ENCODE measurements around the gene LRRC8D. TPM values are rescaled to one million over a fixed set of nuclear protein-coding genes. Genes with fewer than 3 reads are reported as not detected.

Gene LRRC8D
- total RNA-seq, 1 experiment from 2014 or later: 19.6 TPM

DNA sequence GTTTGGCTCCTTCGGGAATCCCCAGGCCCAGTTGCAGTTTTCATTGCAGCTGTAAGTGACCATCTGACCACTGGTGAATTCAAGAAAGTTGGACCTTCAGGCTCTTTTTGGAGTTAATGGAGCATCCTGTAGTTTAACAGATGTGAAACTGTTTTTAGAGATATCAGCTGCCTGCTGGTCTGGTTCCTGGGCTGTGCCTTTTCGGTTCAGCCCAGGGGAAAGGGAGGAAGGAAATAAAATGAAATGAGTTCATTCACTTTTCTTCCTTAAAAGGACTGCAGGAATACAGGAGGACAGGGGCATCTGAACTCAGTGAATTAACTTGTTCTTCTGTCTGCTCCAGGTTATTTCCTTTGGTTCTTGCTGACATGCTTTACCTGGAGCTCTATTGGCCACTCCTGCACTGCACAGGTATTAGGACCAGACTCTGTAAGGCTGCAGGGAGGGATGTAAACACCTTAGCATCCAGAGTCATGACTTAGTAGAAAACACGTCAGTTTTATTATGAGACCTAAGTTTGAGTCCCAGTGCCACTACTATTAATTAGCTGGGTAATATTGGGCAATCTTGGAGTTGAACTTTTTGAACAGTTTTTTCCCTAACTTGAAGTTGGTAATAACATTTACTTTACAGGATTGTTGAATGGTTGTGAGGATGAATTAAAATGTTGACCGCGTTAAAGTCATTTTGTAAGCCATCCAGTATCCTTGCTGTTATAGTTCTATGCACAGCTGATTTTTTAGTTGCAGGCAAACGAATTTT, 83.6 kb downstream of the LRRC8D start:
- Histone ChIP-seq H3K36me3 (ENCODE audit: low read depth, low read length) (no peaks in the 10 kb centered on the region), H3K27ac (ENCODE audit: low read length) (peak overlapping the region; percentile 89), H3K27me3 (ENCODE audit: low read length) (no peaks in the 10 kb centered on the region), H3K9me2 (replicated peaks; ENCODE audit: low read length) (no peaks in the 10 kb centered on the region), H4K20me1 (ENCODE audit: low read length) (no peaks in the 10 kb centered on the region), H3K4me3 (ENCODE audit: low read length) (no peak overlapping the region), H3K4me2 (ENCODE audit: low read length) (no peak overlapping the region), H3F3A (ENCODE audit: low read length, unreplicated experiment) (peaks cover 5% of the 10 kb centered on the region), H3K4me1 (ENCODE audit: insufficient read depth, low read length) (peaks cover 52% of the 10 kb centered on the region), H3K79me2 (ENCODE audit: low read length) (peaks cover 7% of the 10 kb centered on the region), H3K9ac (ENCODE audit: low read length) (no peak overlapping the region), H3K9me3 (ENCODE audit: low read length) (no peaks in the 10 kb centered on the region), H2AFZ (ENCODE audit: low read length) (no peak overlapping the region)
- ATAC-seq: no peak
- intact Hi-C loops (cut with micrococcal nuclease): loop anchor here (2.0 kb wide), 1 partner anchor 14 kb away; no protein-coding TSS in a partner anchor
- BruUV-seq (replicated peaks): no TSS peak
- TF ChIP-seq EZH2 (IDR thresholded peaks at IDR 0.05; ENCODE audit: low read length, unreplicated experiment) (no peak), EZH2phosphoT487 (IDR thresholded peaks at IDR 0.05; ENCODE audit: borderline replicate concordance, low read length) (no peak), CTCF (conservative IDR thresholded peaks at IDR 0.05; ENCODE audit: low read depth, low read length) (no peak)
- ChIA-PET CTCF (no interaction called here), POLR2A (ENCODE audit: unreplicated experiment) (no interaction called here)
- no peak for DNase-seq

DNA sequence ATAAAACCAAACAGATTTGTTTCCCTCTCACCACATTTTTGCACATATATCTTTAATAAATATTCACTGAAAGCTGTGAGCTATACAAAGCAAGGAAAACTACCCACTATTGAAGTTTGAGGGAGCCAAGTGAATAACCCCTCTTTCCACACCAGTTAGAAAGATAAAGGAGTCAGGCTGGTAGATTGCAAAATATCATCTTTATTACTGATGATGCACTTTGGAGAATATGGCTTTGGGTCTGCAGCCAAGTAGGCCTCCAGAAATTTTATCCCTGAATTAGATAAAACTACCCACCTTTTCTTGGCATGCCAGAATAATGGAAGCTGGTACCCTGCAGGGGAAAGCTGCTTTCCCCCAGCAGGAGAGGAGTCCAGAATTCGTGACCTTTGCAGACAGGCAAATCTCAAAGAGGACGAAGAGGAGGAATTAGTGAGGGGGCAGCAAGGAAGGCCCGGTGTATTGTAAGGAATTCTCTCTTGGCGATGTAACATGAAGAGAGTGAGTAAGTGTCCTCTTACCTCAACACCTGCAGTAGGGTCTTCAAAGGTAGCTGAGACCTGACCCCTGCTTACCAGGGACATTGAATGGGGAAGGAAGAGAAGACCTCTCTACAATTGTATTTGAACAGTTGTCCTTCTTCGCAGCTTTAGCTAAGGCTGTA, 84.7 kb downstream of the LRRC8D start:
- Histone ChIP-seq H3K4me2 (ENCODE audit: low read length) (peak overlapping the region; percentile 43), H3K9me2 (replicated peaks; ENCODE audit: low read length) (no peaks in the 10 kb centered on the region)

More for the DNA sequence above, 84.7 kb downstream of the LRRC8D start:
- peaks cover 15% of the 10 kb centered on the region for H3K79me2 ChIP-seq (ENCODE audit: low read length)
- H3K4me1 ChIP-seq (ENCODE audit: insufficient read depth, low read length): peaks cover 53% of the 10 kb centered on the region
- no peak overlapping the region for H2AFZ ChIP-seq (ENCODE audit: low read length)
- no peaks in the 10 kb centered on the region for H3K27me3 ChIP-seq (ENCODE audit: low read length)
- CTCF ChIA-PET: no interaction called here
- peak; percentile 52 for DNase-seq
- no peak overlapping the region for H3K4me3 ChIP-seq (ENCODE audit: low read length)
- TF ChIP-seq EZH2 (IDR thresholded peaks at IDR 0.05; ENCODE audit: low read length, unreplicated experiment) (no peak), CTCF (conservative IDR thresholded peaks at IDR 0.05; ENCODE audit: low read depth, low read length) (no peak), EZH2phosphoT487 (IDR thresholded peaks at IDR 0.05; ENCODE audit: borderline replicate concordance, low read length) (no peak)
- peak overlapping the region; percentile 89 for H3K27ac ChIP-seq (ENCODE audit: low read length)
- no peaks in the 10 kb centered on the region for H3K9me3 ChIP-seq (ENCODE audit: low read length)
- no TSS peak for BruUV-seq (replicated peaks)
- POLR2A ChIA-PET (ENCODE audit: unreplicated experiment): no interaction called here
- no peaks in the 10 kb centered on the region for H4K20me1 ChIP-seq (ENCODE audit: low read length)
- intact Hi-C loops (cut with micrococcal nuclease): loop anchor here (2.0 to 5.0 kb wide), 4 partner anchors 15 to 63 kb away; no protein-coding TSS in a partner anchor
- H3K36me3 ChIP-seq (ENCODE audit: low read depth, low read length): no peaks in the 10 kb centered on the region
- no peak overlapping the region for H3K9ac ChIP-seq (ENCODE audit: low read length)
- ATAC-seq: peak; percentile 35
- H3F3A ChIP-seq (ENCODE audit: low read length, unreplicated experiment): peaks cover 5% of the 10 kb centered on the region
